Stimulated activated naive CD4-positive, alpha-beta T cell (primary cell): ENCODE measurements around the gene AIRE.
A peak's percentile ranks its signal among the peaks of the same experiment; 100 is the strongest.

Experiments
- DNase-seq, 6 experiments: peaks; one replicate each; lab custom pipeline; 2025; lab: John Stamatoyannopoulos, UW

The AIRE gene

DNA sequence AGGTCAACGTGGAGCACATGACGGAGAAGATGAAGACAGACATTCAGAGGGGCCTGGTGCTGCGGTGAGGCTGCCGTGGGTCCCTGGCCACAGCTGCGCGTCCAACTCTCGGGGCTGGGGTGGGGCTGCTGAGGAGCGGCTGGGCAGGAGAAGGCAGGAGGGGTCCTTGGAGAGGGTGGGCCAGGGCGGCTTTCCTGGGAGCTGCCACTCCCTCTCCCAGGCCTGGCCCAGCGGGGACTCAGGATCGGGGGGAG, 39.1 kb downstream of the AIRE start:
- no peak for DNase-seq

DNA sequence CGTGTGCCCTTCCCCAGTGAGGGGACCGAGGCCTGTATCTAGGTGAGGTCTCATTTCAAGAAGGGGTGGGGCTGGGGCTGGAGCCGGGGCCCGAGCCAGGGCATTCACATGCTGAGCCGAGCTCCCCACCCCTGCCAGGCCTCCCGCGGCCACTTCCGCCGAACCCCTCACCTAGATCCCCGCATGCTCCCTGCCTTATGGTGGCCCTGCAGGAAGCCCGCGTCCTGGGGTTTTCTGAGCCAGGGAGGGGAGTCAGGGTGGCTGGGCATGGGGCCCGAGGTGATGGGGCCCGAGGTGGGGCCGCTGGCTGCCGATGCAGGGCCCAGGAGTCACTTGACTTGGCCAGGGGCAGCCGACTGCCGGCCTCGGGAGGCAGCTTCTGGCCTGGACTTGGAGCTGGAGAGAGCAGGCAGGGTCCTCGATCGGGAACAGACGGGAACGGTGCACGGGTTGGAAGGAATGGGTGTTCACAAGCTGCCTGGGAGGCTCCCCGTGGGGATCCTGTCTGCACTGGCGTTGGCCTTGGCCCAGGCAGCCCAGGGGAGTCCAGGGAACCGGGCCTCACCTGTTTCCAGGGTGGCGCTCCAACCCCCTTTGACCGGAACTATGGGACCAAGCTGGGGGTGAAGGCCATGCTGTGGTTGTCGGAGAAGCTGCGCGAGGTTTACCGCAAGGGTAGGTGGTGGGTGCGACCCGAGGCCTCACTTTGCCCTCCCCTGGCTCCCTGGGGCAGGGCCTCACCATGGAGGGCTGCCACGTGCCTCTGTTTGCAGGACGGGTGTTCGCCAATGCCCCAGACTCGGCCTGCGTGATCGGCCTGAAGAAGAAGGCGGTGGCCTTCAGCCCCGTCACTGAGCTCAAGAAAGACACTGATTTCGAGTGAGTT, 40.0 kb downstream of the AIRE start:
- no peak for DNase-seq

DNA sequence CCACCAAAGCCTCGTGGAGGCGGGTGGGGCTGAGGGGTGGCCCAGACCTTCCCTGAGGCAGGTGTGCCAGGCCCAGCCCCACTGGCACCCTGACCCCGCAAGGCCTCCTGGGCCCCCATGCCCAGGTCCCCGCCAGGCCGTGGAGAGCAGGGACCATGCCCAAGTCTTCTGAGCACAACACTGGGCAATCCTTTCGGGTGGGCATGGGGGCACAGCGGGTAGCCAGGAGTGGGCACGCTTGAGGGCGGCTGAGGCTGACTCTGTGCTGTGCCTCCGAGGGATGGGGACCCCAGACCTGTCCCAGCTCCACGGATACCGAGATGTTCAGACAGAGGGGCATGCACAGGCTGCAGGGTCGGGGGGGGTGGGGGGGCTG, 40.6 kb downstream of the AIRE start:
- DNase-seq = no peak

DNA sequence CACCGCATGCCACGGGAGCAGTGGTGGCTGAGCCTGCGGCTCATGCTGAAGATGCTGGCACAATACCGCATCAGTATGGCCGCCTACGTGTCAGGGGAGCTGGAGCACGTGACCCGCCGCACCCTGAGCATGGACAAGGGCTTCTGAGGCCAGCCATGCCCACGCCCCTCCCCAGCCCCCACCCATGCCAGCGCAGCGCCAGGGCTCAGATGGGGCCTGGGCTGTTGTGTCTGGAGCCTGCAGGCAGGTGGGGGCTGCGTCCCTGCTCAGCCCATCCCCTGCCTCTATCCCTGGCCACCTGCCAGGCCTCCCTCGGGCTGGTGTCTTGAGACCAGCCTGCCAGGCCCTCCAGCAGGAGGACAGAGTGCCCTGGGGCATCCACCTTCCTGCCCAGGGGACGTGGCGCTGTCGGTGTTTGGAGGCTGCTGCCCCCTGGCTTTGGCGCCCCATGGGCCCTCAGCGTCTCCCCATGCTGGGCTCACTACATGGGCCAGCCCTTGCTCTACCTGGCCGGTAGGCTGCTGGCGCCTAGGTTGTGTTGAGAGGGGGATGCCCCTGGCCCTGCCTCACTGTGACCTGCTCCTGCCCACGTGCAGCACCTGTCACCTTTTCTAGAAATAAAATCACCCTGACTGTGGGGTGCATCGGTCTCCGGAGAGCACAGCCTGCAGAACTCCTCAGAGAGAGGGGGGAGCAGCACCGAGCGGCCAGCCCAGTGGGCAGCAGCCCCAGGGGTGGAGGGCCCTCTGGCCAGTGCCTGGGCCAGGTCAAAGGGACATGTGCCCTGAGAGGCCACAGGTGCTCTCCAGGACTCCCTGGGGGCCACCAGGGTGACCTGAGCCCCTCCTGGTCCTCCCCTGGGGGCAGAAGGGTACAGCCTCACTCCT, 41.3 kb downstream of the AIRE start:
- no peak for DNase-seq

DNA sequence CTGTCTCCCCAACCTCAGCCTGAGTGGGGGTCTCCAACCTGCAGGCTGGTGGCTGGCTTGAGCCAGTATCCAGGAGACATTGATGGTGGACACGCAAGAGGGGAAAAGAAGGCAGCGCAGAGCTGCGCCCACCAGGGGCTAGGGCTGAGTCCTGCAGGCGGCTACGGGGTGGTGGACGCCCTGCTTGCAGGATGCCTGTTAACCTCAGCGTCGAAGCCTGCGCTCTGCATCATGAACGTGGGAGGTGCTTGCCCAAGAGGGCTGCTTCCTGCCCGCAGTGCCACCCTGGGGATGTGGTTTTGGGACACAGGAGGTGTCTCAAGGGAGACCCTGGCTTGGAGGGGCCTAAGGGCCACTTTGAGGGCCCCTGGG, 41.9 kb downstream of the AIRE start:
- DNase-seq = no peak

DNA sequence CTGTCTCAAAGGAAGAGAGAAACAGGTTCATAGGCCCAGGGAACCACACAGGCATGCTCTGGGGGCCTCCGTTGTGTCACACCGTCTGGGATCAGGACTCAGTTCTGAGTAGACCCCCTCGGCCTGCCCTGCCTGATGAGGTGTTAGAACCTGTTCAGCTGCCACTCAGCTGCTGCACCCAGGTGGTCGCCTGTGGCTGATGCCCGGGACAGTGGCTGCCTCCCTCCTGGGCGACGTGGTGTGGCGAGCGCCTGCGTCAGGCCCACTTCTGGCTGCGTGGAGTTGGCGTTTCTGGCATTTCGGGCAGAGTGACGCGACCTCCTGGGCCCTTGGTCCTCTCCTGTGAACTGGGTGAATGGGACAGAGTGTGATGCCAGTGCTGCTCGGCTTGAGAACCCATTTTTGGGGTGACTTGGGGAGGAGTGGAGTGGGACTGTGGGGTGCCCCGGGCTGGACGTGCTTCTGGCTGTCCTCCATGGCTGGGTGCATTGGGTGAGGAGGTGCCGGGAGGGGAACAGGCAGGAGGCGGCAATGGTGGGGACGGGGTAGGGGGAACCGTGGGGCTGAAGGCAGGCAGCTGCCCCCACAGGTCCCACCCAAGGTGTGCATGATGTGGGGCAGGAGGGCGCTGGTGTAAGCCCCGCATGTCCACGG, 42.7 kb downstream of the AIRE start:
- no peak for DNase-seq

DNA sequence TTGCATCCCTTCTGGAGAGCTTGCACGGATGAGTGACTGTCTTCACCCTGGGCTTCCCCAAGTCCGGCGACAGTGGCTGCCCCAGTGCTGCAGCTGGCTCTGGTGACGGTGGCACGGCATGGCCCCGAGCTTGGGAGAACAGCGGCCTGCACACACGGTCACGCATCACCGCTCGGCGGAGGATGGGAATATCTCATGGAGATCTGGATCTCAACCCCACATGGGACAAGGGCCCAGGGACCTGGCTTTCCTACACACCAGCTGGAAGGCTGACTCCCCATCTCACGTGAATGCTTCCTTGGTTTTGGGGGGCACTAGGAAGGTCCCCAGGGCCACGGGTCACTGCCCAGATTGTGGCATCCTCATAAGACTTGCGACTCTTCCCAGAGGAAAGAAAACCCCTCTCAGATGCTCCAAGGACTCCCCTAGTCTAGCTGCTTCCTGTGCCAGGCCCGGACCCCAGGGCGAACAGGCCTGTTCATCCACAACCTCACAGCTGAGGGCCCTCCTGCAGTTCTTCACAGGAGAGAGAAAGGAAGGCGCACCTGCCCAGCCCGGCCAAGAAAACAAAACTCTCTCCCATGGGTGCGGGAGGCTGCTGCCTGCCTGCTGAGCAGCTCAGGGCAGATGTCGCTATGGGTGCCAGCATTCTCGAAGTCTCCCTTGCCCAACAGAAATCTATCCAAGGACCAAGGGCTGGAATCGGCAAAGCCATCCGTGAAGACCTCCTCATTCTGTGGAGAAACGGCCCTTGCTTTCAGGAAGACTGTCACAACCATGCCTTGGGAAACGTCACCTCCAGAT, 43.6 kb downstream of the AIRE start:
- no peak for DNase-seq

DNA sequence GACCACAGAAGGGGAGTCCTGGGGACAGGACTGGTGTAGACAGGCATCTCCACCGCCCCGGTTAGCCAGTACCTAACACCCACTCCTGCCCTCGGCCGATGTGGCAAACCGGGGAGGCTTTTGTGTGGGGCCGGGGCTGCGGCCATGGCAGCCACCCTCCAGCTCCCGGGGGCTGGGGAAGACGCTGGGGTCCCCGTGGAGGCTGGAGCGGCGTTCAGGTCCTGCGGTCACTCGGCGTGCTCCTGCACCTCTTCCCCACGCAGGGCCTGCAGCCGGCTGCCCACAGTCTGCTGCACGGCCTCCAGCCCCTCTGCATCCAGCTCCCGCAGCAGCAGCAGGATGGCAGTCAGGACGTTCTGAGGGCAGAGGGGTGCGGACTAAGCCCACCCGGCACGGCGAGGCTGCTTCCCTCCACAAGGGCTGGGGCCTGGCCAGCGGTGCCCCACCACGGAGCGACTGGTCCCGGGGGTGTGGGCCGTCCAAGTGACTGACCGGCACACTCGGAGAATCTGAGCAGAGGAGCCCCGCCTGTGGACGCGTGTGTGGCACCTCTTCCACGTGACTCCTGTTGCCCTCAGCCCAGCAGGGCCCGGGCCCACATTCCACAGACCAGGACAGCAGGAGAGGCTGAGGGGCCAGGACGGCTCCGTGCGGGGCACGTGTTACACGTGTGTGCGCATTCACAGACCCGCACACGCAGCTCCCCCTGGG, 44.5 kb downstream of the AIRE start:
- no peak for DNase-seq

DNA sequence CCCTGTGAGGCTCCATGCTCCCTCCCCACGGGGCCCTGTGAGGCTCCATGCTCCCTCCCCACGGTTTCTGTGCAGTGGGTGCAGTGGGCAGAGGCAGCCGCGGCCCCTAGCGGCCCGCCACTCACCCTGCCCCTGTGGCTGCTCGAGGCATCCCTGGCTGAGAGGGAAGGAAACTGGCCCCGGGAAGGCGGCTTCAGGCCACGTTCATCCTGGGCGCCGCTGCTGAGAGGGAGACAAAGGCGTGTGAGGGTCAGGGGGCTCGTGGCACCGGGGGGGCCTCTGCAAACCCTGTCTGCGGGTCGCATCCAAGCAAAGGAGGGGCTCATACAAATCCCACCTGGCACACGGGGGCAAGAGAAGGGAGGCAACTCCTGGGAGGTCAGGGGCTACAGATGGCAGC, 45.0 kb downstream of the AIRE start:
- DNase-seq = no peak

DNA sequence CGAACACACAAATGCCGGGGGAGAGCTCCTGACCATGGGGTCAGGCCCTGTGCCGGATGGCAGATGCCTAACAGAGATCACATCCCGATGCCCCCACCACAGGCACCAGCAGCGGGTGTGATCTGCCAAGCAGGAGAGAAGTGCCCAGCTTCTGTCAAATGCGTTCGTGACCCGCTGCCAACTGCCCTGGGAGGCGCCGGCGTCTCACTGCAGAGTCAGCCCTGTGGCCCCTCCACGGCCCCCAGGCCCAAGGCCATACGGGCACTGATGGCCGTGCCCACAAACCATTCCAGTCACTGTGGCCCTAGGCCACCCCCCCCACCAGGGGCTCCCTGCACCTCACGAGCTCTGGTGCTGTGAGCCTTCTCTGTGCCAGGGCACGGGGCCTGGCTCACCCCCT, 45.5 kb downstream of the AIRE start:
- DNase-seq = peak in 1 of 6 experiments; percentile 12

DNA sequence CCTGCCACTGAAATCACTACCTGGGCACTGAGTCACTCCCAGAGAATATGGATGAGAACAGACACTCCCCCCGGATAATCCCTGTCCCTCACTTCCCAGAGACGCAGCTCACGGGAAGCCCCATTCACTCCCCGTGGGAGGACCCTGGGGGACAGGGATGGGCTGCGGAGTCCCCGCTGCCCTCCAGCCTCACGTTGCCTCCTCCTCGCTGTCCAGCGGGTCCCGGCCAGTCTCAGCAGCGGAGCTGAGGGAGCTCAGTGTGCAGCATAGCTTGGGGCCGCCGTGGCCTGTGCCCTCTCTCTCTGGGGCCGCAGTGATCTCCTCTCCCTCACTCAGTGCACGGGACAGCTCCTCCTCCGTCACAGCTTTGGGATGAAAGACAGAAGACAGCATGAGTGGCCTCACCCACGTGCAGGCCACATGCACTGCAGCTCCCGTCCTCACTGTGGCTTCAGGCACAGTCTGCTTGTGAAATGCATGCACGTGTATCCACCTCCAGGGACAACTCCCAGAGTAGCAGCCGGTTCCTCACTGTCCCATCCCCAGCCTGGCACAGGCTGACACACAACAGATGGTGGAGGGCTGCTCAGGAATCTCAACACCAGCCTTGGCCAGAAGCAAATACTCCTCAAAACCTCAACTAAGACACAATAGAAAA, 46.1 kb downstream of the AIRE start:
- no peak for DNase-seq

DNA sequence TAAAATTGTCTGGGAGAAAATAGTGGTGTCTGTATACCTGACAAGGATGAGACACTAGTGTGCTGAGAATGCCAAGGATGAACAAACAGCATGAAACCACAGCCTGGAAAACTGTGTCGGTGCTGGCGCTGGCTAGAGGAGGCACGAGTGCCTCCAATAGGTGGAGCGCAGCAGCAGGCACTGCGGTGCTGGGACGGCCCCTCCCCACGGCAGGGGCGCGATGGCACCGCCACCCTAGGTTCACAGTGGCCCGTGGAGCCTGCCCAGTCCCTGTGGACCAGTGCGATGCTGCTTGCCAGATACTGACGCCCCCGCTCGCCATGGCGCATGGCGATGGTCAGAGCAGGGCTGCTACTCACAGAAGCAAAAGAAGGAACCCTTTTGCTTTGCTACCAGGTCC, 46.7 kb downstream of the AIRE start:
- DNase-seq = no peak

DNA sequence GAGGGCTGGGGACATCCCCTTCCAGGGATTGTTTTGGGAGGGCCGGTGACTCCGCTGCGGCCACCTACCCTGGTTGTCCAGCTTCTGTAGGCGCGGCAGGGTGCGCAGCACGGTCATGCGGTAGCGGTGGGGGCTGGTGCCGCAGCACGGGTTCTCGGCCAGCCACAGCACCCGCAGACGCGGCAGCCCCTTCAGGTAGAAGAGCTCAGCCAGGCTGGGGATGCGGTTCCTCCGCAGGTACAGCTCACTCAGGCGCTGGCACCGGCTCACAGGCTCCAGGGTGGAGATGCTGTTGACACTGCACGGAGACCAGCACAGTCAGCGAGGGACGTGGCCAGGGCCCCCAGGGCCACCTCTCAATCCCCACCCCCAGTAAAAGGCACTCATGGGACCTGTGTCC, 47.3 kb downstream of the AIRE start:
- no peak for DNase-seq

DNA sequence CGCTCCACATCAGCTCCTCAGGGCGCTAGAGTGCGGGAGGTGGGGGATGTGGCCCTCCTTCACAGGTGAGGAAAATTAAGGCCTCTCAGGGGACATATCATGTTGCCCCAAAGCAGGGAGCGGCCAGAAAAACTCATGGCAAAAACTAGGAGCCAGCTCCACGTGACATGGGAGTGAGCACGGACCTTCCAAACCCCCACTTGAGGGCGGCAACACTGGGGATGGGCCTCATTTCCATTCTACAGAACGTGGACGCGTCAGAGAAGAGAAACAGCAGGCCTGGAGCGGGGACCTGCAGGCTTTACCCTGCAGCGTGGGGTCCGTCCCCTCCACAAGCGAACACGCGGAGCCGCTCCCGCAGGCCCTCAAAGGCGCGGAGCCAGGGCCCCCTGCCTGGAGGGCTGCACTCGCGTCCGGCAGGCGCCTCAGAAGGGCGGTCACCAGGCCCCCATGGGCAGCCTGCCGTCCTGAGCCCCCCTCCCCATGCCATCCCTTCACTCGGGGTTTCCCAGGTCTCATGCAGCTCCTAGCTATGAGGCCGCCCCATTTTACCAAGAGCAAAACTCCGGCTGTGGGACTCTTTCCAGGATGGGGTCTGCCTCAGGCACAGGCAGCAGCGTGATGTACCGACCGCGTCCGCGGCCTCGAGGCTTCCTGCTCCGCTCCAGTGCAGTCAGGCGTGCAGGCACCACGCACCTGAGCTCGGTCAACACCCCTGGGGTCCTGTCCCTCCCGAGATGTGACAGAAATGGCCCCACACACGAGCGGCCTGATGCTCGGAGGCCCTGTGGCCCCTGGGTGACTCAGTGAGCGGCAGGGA, 48.0 kb downstream of the AIRE start:
- DNase-seq = no peak

DNA sequence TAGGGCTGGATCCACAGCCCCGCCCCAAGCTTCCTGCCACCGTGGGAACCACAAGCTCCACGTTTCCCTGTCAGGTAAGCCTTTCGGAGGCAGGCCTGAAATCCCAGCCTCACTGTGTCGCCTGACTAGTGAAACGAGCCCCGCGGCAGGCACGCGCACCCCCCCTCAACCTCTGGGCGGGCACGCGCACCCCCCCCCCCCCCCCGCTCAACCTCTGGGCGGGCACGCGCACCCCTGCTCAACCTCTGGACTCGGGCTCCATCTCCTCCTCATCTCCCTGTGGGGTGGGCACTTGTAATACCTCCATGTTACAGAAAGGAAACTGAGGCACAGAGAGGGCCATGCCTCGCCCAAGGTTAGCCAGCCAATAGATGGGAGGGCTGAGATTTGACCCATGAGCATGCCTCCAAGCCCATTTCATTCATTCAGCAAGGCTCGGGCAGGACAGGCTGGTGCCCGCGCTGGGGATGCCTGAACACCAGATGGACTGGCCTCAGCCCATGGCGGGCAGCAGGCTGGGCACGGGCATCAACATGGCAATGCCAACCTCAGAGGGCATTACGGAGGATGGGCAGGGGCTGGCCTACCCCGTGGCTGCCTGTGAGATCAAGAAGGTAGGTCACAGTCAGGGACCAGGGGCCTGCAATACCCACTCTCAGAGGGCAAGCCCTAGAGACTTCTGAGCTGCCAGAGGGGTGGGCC, 48.8 kb downstream of the AIRE start:
- DNase-seq = no peak

DNA sequence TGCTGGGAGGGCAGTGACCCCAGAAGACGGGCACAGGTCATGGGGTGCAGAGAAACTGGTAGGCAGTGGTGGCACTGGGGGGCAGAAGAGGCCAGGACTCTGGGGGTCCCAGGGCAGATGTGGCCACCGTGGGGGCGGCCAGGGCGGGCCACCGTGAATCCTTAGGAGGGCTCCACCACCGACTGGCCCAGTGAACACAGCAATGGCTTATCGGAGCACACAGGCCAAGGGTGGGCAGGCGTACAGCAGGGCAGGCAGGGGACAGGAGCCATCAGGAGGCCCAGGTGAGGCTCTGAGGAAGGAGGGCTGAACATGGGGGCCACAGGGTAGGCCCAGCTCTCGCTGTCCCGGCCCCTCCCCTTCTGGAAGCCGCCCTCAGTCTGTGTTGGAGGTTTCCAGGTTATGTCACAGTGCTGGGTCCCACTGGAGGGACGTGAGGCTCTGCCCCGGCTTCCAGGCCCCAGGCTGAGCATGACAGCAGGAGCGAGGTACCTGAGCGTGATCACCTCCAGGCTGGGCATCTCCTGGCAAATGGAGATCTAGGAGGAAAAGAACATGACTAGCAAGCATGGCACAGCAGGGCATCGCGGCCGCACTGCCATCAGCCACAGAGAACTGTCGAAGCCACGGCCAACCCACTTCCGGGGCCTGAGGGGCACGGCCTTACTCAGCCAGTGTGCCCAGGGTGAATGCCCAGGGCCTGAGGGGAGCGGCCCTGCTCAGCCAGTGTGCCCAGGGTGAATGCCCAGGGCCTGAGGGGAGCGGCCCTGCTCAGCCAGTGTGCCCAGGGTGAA, 49.8 kb downstream of the AIRE start:
- no peak for DNase-seq

DNA sequence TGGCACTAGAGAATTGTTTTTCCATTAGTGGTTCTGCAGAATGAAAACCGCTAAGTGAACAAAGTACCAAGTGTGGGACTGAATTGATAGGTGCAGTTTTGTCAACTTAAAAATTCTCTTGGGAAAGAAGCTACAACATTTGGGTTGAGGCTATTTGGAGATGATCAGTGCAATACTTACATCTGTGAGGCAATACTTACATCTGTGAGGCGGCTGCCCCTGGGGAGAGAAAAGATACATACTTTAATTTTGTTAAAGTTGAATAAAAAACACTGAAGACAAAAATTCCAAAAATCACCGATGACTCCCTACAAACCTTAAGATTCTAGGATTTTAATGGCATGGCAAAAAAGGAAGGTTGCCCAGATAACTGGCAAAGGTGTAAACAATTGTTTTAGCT, 51.8 kb downstream of the AIRE start:
- no peak for DNase-seq
